PC-9 (cell line): Measurements from ENCODE around the gene MYRIP. TPM values are rescaled to one million over a fixed set of nuclear protein-coding genes. Genes with fewer than 3 reads are reported as not detected.

Experiments
- BruUV-seq: library from RNA; stranded (reverse); fragments of 400-500 nt; replicated peaks from 2 replicates; lab custom pipeline; 2021; lab: Mats Ljungman, UMichigan
- CTCF ChIA-PET: fragments of 300-600 bp; sonication (Branson Sonifier 250); formaldehyde crosslinking; loops from one replicate; lab custom pipeline; 2022; ENCODE audit warnings: antibody characterized with exemption; lab: Charles Lee
- POLR2A ChIA-PET: fragments of 300-600 bp; sonication (Branson Sonifier 250); formaldehyde crosslinking; loops from one replicate; lab custom pipeline; 2022; ENCODE audit warnings: antibody characterized with exemption; ENCODE audit not compliant: unreplicated experiment; lab: Charles Lee
- DNase-seq, 2 experiments: peaks; one replicate each; pipeline versions ENCODE4 v3.0.0 to v3.0.0-alpha.2; 2015 to 2022; ENCODE audit warnings: mixed read lengths in 1 of 2
- H2AFZ ChIP-seq: fragments of 200-600 bp; sonication (generic); 2 replicates; pipeline ENCODE4 v1.8.1; 2017; ENCODE audit warnings: antibody characterized with exemption
- H3F3A ChIP-seq: fragments of 200-600 bp; sonication (generic); 2 replicates; pipeline ENCODE4 v1.8.1; 2017; ENCODE audit warnings: antibody characterized with exemption, mild to moderate bottlenecking, low read depth; ENCODE audit not compliant: insufficient read depth
- H3K27ac ChIP-seq: fragments of 200-600 bp; sonication (generic); 2 replicates; pipeline ENCODE4 v1.6.1; 2016; ENCODE audit warnings: mixed run types
- H3K27me3 ChIP-seq: fragments of 200-600 bp; sonication (generic); 2 replicates; pipeline ENCODE4 v1.6.1; 2016; ENCODE audit warnings: low read depth, mixed run types; ENCODE audit not compliant: insufficient read depth
- H3K36me3 ChIP-seq: fragments of 200-600 bp; sonication (generic); 2 replicates; pipeline ENCODE4 v1.6.1; 2016; ENCODE audit warnings: low read depth, mixed run types
- H3K4me1 ChIP-seq: fragments of 200-600 bp; sonication (generic); replicated peaks from 2 replicates; pipeline ENCODE4 v1.6.1; 2016; ENCODE audit warnings: mixed run types; ENCODE audit not compliant: insufficient read depth
- H3K4me2 ChIP-seq: fragments of 200-600 bp; sonication (generic); 2 replicates; pipeline ENCODE4 v1.6.1; 2017; ENCODE audit warnings: mixed run types
- H3K4me3 ChIP-seq: fragments of 200-600 bp; sonication (generic); 2 replicates; pipeline ENCODE4 v1.6.1; 2016; ENCODE audit warnings: mixed run types
- H3K79me2 ChIP-seq: fragments of 200-600 bp; sonication (generic); 2 replicates; pipeline ENCODE4 v1.6.1; 2017; ENCODE audit warnings: low read depth, mixed run types
- H3K9me2 ChIP-seq: fragments of 200-600 bp; sonication (generic); 2 replicates; pipeline ENCODE4 v1.8.1; 2017; ENCODE audit warnings: mild to moderate bottlenecking; ENCODE audit not compliant: insufficient read depth
- H3K9me3 ChIP-seq: fragments of 200-600 bp; sonication (generic); 2 replicates; pipeline ENCODE4 v1.8.1; 2016; ENCODE audit warnings: low read depth; ENCODE audit not compliant: insufficient read depth
- H4K20me1 ChIP-seq: fragments of 200-600 bp; sonication (generic); 2 replicates; pipeline ENCODE4 v1.8.1; 2017; ENCODE audit not compliant: insufficient read depth
- CTCF ChIP-seq: fragments of 200-600 bp; sonication (generic); conservative IDR thresholded peaks from 2 replicates; pipeline ENCODE4 v1.6.1; 2017; ENCODE audit warnings: mixed run types, antibody characterized with exemption, mild to moderate bottlenecking, moderate library complexity
- EZH2 ChIP-seq: fragments of 200-600 bp; sonication (generic); IDR thresholded peaks from 2 replicates; pipeline ENCODE4 v1.8.0; 2017; ENCODE audit warnings: antibody characterized with exemption, low read depth
- intact Hi-C: fragments of 100-400 bp; cut with micrococcal nuclease; formaldehyde crosslinking; loops from one replicate; pipeline ENCODE4 v1.10.0; 2022; ENCODE audit not compliant: unreplicated experiment
- total RNA-seq: library from RNA; stranded (reverse); gene quantifications from 2 replicates; pipeline ENCODE4 v1.2.3, GENCODE V29; 2021

Gene MYRIP
- total RNA-seq, 1 experiment from 2014 or later = not detected

GRCh38 chr3:39970982-39971381 lies 161.6 kb downstream of the MYRIP start:
- Histone ChIP-seq H3K9me3 (no peaks in the 10 kb centered on the region), H3K36me3 (no peaks in the 10 kb centered on the region), H3K4me3 (no peak overlapping the region), H3F3A (no peaks in the 10 kb centered on the region), H2AFZ (no peak overlapping the region), H4K20me1 (no peaks in the 10 kb centered on the region), H3K79me2 (no peaks in the 10 kb centered on the region), H3K27ac (no peak overlapping the region), H3K9me2 (no peaks in the 10 kb centered on the region), H3K4me1 (no peaks in the 10 kb centered on the region), H3K27me3 (no peaks in the 10 kb centered on the region), H3K4me2 (no peak overlapping the region)
- BruUV-seq = no TSS peak
- CTCF ChIA-PET = no interaction called here
- intact Hi-C loops = no loop called here
- POLR2A ChIA-PET = no interaction called here
- no peak for DNase-seq
- TF ChIP-seq EZH2 (no peak), CTCF (no peak)

- TF ChIP-seq EZH2 = no peak
- TF ChIP-seq CTCF = no peak
- ChIA-PET POLR2A (no interaction called here), CTCF (no interaction called here)
- Histone ChIP-seq H2AFZ (no peak overlapping the region), H3K79me2 (no peaks in the 10 kb centered on the region), H4K20me1 (no peaks in the 10 kb centered on the region), H3K36me3 (no peaks in the 10 kb centered on the region), H3K27ac (no peak overlapping the region), H3K9me3 (no peaks in the 10 kb centered on the region), H3K4me1 (no peaks in the 10 kb centered on the region), H3K4me2 (no peak overlapping the region), H3K27me3 (no peaks in the 10 kb centered on the region), H3K9me2 (no peaks in the 10 kb centered on the region), H3K4me3 (no peak overlapping the region), H3F3A (no peaks in the 10 kb centered on the region)
- BruUV-seq = no TSS peak
- DNase-seq = no peak
- intact Hi-C loops = no loop called here
Measured at GRCh38 chr3:39971559-39972031, 162.2 kb downstream of the MYRIP start.

- Histone ChIP-seq H3K27ac (no peak overlapping the region), H3K9me3 (no peaks in the 10 kb centered on the region), H3K4me1 (no peaks in the 10 kb centered on the region), H3K4me2 (no peak overlapping the region), H4K20me1 (no peaks in the 10 kb centered on the region), H3F3A (no peaks in the 10 kb centered on the region), H3K27me3 (no peaks in the 10 kb centered on the region), H3K9me2 (no peaks in the 10 kb centered on the region), H3K4me3 (no peak overlapping the region), H3K79me2 (no peaks in the 10 kb centered on the region), H3K36me3 (no peaks in the 10 kb centered on the region), H2AFZ (no peak overlapping the region)
- no TSS peak for BruUV-seq
- TF ChIP-seq EZH2 = no peak
- no peak for TF ChIP-seq CTCF
- CTCF ChIA-PET = no interaction called here
- intact Hi-C loops = no loop called here
- DNase-seq = no peak
- POLR2A ChIA-PET = no interaction called here
Measured at GRCh38 chr3:39972508-39972907, 163.1 kb downstream of the MYRIP start.
